Activated B cell treated with CpG ODN at 0.5 μM for 24 hours (primary cell): ENCODE results near the gene NUP50. TPM values are rescaled to one million over a fixed set of nuclear protein-coding genes. Genes with fewer than 3 reads are reported as not detected.

Experiments used
- ATAC-seq: fragments of 200-7000 bp; cut with Tn5 transposase; one replicate; pipeline ENCODE4 v1.10.0; 2021; ENCODE audit warnings: low read depth, mild to moderate bottlenecking, moderate library complexity
- CTCF ChIA-PET: fragments of 350-600 bp; sonication (Branson Sonifier 250); formaldehyde crosslinking; loops from one replicate; lab custom pipeline; 2021; ENCODE audit warnings: antibody characterized with exemption; lab: Charles Lee
- POLR2A ChIA-PET: fragments of 350-600 bp; sonication (Branson Sonifier 250); formaldehyde crosslinking; loops from one replicate; lab custom pipeline; 2021; ENCODE audit warnings: antibody characterized with exemption; lab: Charles Lee
- DNase-seq: peaks from one replicate; pipeline ENCODE4 v3.0.0; 2022
- H3K27ac Mint-ChIP-seq: one replicate; pipeline ENCODE4 v1.8.0; 2020; ENCODE audit warnings: mixed read lengths
- H3K27me3 Mint-ChIP-seq: one replicate; pipeline ENCODE4 v1.8.0; 2021; ENCODE audit warnings: mixed read lengths
- H3K36me3 Mint-ChIP-seq: one replicate; pipeline ENCODE4 v1.8.0; 2021; ENCODE audit warnings: low read depth, mixed read lengths
- H3K4me1 Mint-ChIP-seq: one replicate; pipeline ENCODE4 v1.8.0; 2021; ENCODE audit warnings: mixed read lengths
- H3K4me3 Mint-ChIP-seq: one replicate; pipeline ENCODE4 v1.8.0; 2020; ENCODE audit warnings: mild to moderate bottlenecking, mixed read lengths
- H3K9me3 Mint-ChIP-seq: one replicate; pipeline ENCODE4 v1.8.0; 2020; ENCODE audit warnings: mixed read lengths
- intact Hi-C: fragments of 100-400 bp; cut with micrococcal nuclease; formaldehyde crosslinking; loops from one replicate; pipeline ENCODE4 v1.15.1; 2024
- total RNA-seq: library from RNA; stranded (reverse); gene quantifications from 2 replicates; pipeline ENCODE4 v1.2.3, GENCODE V29; 2022
- TF ChIP-seq, protein P1 (sequence below): fragments of 200-600 bp; IDR thresholded peaks from one replicate; pipeline ENCODE4 v1.8.0; 2022; ENCODE audit warnings: antibody characterized with exemption, mild to moderate bottlenecking

NUP50 gene
- total RNA-seq, 1 donor from 2014 or later = 112 TPM

DNA sequence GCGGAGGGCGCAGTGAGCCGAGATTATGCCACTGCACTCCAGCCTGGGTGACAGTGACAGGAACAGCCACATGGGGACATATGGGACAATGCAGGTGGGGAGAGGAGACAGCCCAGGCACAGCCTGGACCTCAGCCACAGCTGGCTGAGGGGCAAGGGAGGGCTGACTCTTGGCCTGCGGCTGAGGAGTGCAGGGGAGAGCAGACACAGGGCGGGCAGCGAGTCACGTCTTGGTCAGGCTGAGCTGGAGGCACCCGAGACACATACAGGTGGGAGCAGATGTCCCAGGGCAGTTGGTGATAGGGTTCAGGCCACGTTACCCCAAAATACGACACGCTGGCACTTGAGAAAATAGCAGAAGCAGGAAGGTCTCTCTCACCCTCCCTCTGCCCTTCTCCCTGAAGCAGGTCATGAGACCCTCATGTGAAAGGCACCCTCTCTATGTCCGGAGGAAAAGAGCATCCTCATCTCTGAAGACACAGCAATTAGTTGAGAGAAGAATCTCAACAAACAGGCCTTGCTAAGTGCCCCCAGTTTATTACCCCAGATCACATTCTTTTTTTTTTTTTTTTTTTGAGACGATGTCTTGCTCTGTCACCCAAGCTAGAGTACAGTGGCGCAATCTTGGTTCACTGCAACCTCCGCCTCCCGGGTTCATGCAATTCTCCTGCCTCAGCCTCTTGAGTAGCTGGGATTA lies 66.4 kb downstream of the NUP50 start:
- ATAC-seq (no peak), DNase-seq (no peak)
- ChIA-PET CTCF (no interaction called here), POLR2A (no interaction called here)
- Mint-ChIP-seq H3K9me3 (no peaks in the 10 kb centered on the region), H3K36me3 (peaks cover 16% of the 10 kb centered on the region), H3K4me1 (peaks cover 56% of the 10 kb centered on the region), H3K27me3 (no peaks in the 10 kb centered on the region), H3K27ac (no peak overlapping the region), H3K4me3 (no peak overlapping the region)
- intact Hi-C loops = no loop called here
- TF ChIP-seq, protein P1, sequence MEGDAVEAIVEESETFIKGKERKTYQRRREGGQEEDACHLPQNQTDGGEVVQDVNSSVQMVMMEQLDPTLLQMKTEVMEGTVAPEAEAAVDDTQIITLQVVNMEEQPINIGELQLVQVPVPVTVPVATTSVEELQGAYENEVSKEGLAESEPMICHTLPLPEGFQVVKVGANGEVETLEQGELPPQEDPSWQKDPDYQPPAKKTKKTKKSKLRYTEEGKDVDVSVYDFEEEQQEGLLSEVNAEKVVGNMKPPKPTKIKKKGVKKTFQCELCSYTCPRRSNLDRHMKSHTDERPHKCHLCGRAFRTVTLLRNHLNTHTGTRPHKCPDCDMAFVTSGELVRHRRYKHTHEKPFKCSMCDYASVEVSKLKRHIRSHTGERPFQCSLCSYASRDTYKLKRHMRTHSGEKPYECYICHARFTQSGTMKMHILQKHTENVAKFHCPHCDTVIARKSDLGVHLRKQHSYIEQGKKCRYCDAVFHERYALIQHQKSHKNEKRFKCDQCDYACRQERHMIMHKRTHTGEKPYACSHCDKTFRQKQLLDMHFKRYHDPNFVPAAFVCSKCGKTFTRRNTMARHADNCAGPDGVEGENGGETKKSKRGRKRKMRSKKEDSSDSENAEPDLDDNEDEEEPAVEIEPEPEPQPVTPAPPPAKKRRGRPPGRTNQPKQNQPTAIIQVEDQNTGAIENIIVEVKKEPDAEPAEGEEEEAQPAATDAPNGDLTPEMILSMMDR = no peak

- ATAC-seq = no peak
- Mint-ChIP-seq H3K27ac (no peak overlapping the region), H3K4me1 (peaks cover 66% of the 10 kb centered on the region), H3K9me3 (no peaks in the 10 kb centered on the region), H3K27me3 (no peaks in the 10 kb centered on the region), H3K4me3 (no peak overlapping the region), H3K36me3 (peaks cover 15% of the 10 kb centered on the region)
- intact Hi-C loops = no loop called here
- TF ChIP-seq, protein P1 = no peak
- POLR2A ChIA-PET = no interaction called here
- CTCF ChIA-PET = no interaction called here
- no peak for DNase-seq
These were observed 67.6 kb downstream of the NUP50 start for GRCh38 chr22:45231293-45231692.

DNA sequence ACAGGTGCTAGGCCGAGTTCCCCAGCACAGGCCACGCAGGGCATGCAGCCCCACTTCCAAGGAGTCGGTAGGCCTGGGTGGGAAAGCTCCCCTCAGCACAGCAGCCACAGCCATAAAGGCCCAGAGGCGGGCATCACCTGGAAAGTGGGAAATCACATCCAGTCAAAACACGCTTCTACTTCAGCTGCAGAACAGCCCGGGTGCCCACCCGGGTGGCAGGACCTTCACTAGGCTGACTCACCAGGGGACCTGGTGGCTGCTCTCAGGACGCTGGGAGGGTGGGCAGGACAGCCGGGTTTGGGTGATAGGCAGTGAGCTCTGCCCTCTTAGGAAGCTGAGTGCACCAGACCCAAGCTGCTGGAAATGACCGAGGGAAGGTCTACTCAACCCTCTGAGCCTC lies 69.7 kb downstream of the NUP50 start:
- H3K27me3 Mint-ChIP-seq = no peaks in the 10 kb centered on the region
- DNase-seq (no peak), ATAC-seq (no peak)
- ChIA-PET POLR2A (interaction anchor here (0.6 to 2.1 kb wide), 4 partner anchors 11 to 196 kb away, joined by 3 to 5 read pairs (median 3); no protein-coding TSS in a partner anchor), CTCF (no interaction called here)
- no peak overlapping the region for H3K4me3 Mint-ChIP-seq
- peaks cover 73% of the 10 kb centered on the region for H3K4me1 Mint-ChIP-seq
- TF ChIP-seq, protein P1 = no peak
- H3K36me3 Mint-ChIP-seq = peaks cover 15% of the 10 kb centered on the region
- intact Hi-C loops = no loop called here
- H3K27ac Mint-ChIP-seq = no peak overlapping the region
- no peaks in the 10 kb centered on the region for H3K9me3 Mint-ChIP-seq

DNA sequence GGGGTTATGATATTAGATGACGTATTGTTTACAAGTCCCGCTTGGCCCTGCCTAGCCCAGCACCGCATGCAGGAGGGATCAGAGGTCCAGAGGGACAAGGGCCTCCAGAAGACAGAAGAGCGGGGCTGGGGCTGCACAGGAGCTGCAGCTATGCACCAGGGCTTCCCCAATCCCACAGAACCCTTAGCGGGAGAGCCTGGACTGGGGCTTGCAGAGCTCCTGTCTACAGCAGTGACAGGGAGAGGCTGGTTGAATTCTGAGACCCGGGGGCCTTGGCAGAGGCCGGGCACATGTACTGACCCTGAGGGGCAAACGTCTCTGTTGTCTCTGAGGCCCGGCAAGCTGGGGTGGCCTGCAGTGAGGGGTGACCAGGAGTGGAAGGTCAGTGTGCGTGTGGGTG lies 70.1 kb downstream of the NUP50 start:
- Mint-ChIP-seq H3K27ac (peak overlapping the region; percentile 88), H3K27me3 (no peaks in the 10 kb centered on the region), H3K36me3 (peaks cover 19% of the 10 kb centered on the region), H3K4me3 (no peak overlapping the region), H3K9me3 (no peaks in the 10 kb centered on the region), H3K4me1 (peaks cover 77% of the 10 kb centered on the region)
- no peak for DNase-seq
- intact Hi-C loops = loop anchor here (2.0 kb wide), 1 partner anchor 15 kb away; no protein-coding TSS in a partner anchor
- POLR2A ChIA-PET = interaction anchor here (0.6 to 2.1 kb wide), 4 partner anchors 11 to 196 kb away, joined by 3 to 5 read pairs (median 3); no protein-coding TSS in a partner anchor
- TF ChIP-seq, protein P1 = no peak
- CTCF ChIA-PET = no interaction called here
- ATAC-seq = no peak

GRCh38 chr22:45235101-45235777 lies 71.5 kb downstream of the NUP50 start:
- peak; percentile 64 for DNase-seq
- ChIA-PET POLR2A (interaction anchor here (0.6 to 3.0 kb wide), 11 partner anchors 8 to 713 kb away, joined by 3 to 27 read pairs (median 6); partner anchors contain the start of gene NUP50), CTCF (interaction anchor here (1.0 to 2.0 kb wide), 6 partner anchors 15 to 202 kb away, joined by 3 to 6 read pairs (median 4); partner anchors contain the start of gene NUP50)
- Mint-ChIP-seq H3K27me3 (no peaks in the 10 kb centered on the region), H3K9me3 (no peaks in the 10 kb centered on the region), H3K36me3 (peaks cover 21% of the 10 kb centered on the region), H3K4me3 (peak overlapping the region; percentile 70), H3K27ac (peak overlapping the region; percentile 88), H3K4me1 (peaks cover 86% of the 10 kb centered on the region)
- intact Hi-C loops = loop anchor here (1.0 to 2.0 kb wide), 2 partner anchors 16 to 28 kb away; no protein-coding TSS in a partner anchor
- TF ChIP-seq, protein P1 = no peak
- ATAC-seq = peak; percentile 93
